Endothelial cell of umbilical vein (primary cell): ENCODE measurements around the gene SGSM1. TPM values are rescaled to one million over a fixed set of nuclear protein-coding genes. Genes with fewer than 3 reads are reported as not detected.

Experiments used
- BruUV-seq: library from RNA; stranded (reverse); fragments of 400-500 nt; replicated peaks from 2 replicates; lab custom pipeline; 2021; lab: Mats Ljungman, UMichigan
- CTCF ChIA-PET: fragments of 300-600, 350-600 bp; sonication (Branson Sonifier 250); formaldehyde crosslinking; loops from one replicate; lab custom pipeline; 2021; ENCODE audit warnings: antibody characterized with exemption, inconsistent platforms; lab: Charles Lee
- POLR2A ChIA-PET: fragments of 300-600, 350-600 bp; sonication (Branson Sonifier 250); formaldehyde crosslinking; loops from one replicate; lab custom pipeline; 2021; ENCODE audit warnings: antibody characterized with exemption, inconsistent platforms; lab: Charles Lee
- DNase-seq: peaks from one replicate; pipeline ENCODE4 v3.0.0-alpha.2; 2011; ENCODE audit warnings: low read depth, low spot score
- FAIRE-seq: peaks from 2 replicates; lab custom pipeline; 2011; peaks lifted over from hg19 to GRCh38; lab: Jason Lieb, UNC
- H2AFZ ChIP-seq: 2 replicates; pipeline ENCODE4 v1.6.0; 2012; ENCODE audit warnings: low read depth, low read length, control low read depth, inconsistent platforms
- H3K27ac ChIP-seq: 2 replicates; pipeline ENCODE4 v1.5.1; 2011; ENCODE audit warnings: low read depth, mild to moderate bottlenecking, control low read depth, low read length, moderate library complexity; ENCODE audit not compliant: insufficient read depth
- H3K27me3 ChIP-seq, 2 experiments: 2 replicates each; pipeline versions ENCODE4 v1.6.0 to v1.6.1; 2011; ENCODE audit warnings: low read length in 2 of 2, mixed read lengths in 1 of 2; ENCODE audit not compliant: control insufficient read depth in 2 of 2, insufficient read depth in 2 of 2
- H3K36me3 ChIP-seq, 2 experiments: 2 replicates in 1 of 2; 3 replicates in 1 of 2; pipeline ENCODE4 v1.5.1; 2011; ENCODE audit warnings: low read length in 2 of 2, mild to moderate bottlenecking in 1 of 2, moderate library complexity in 1 of 2; ENCODE audit not compliant: control insufficient read depth in 2 of 2, insufficient read depth in 2 of 2; ENCODE audit errors: extremely low read depth in 1 of 2
- H3K4me1 ChIP-seq: 3 replicates; pipeline ENCODE4 v1.5.1; 2011; ENCODE audit warnings: mild to moderate bottlenecking, low read length; ENCODE audit not compliant: control insufficient read depth, insufficient read depth; ENCODE audit errors: extremely low read depth
- H3K4me2 ChIP-seq: 2 replicates; pipeline ENCODE4 v1.6.1; 2011; ENCODE audit warnings: low read length, control low read depth, mixed read lengths; ENCODE audit not compliant: insufficient read depth
- H3K4me3 ChIP-seq, 3 experiments: fragments of 200-600 bp in 1 of 3; sonication (generic), shearing (Covaris generic) in 1 of 3; replicated peaks in 1 of 3; 2 replicates each; pipeline ENCODE4 v1.5.1; 2011 to 2016; ENCODE audit warnings: control low read depth in 3 of 3, low read length in 3 of 3, mild to moderate bottlenecking in 2 of 3, inconsistent platforms in 1 of 3, low read depth in 1 of 3, moderate library complexity in 1 of 3; ENCODE audit not compliant: insufficient read depth in 1 of 3
- H3K79me2 ChIP-seq: 2 replicates; pipeline ENCODE4 v1.6.0; 2012; ENCODE audit warnings: low read length, inconsistent platforms; ENCODE audit not compliant: control insufficient read depth, insufficient read depth
- H3K9ac ChIP-seq: replicated peaks from 2 replicates; pipeline ENCODE3; 2011; ENCODE audit warnings: low read length, control low read depth; ENCODE audit not compliant: insufficient read depth; ENCODE audit errors: extremely low read depth
- H3K9me1 ChIP-seq: replicated peaks from 3 replicates; pipeline ENCODE4 v1.6.0; 2011; ENCODE audit warnings: mild to moderate bottlenecking, low read length; ENCODE audit not compliant: control insufficient read depth, insufficient read depth; ENCODE audit errors: extremely low read depth
- H3K9me3 ChIP-seq: replicated peaks from 2 replicates; pipeline ENCODE4 v1.5.1; 2012; ENCODE audit warnings: low read length, inconsistent platforms; ENCODE audit not compliant: control insufficient read depth, insufficient read depth
- H4K20me1 ChIP-seq: replicated peaks from 2 replicates; pipeline ENCODE3; 2011; ENCODE audit warnings: mild to moderate bottlenecking, low read length; ENCODE audit not compliant: control insufficient read depth, insufficient read depth; ENCODE audit errors: extremely low read depth
- EZH2 ChIP-seq: IDR thresholded peaks from 2 replicates; pipeline ENCODE4 v1.6.1; 2012; ENCODE audit warnings: borderline replicate concordance, low read depth, mild to moderate bottlenecking, moderate library complexity, low read length, inconsistent platforms; ENCODE audit not compliant: severe bottlenecking
- FOS ChIP-seq: IDR thresholded peaks from 2 replicates; pipeline ENCODE4 v1.6.1; 2011; ENCODE audit warnings: mild to moderate bottlenecking, low read length, moderate library complexity, borderline replicate concordance; ENCODE audit not compliant: insufficient read depth
- GATA2 ChIP-seq: IDR thresholded peaks from 2 replicates; pipeline ENCODE4 v1.7.0; 2011; ENCODE audit warnings: low read depth, mild to moderate bottlenecking, moderate library complexity, mixed read lengths, low read length; ENCODE audit not compliant: insufficient read length, insufficient read depth
- JUN ChIP-seq: IDR thresholded peaks from 2 replicates; pipeline ENCODE4 v1.6.1; 2011; ENCODE audit warnings: borderline replicate concordance, low read depth; ENCODE audit not compliant: insufficient read length, insufficient read depth
- MAX ChIP-seq: IDR thresholded peaks from 2 replicates; pipeline ENCODE4 v1.6.1; 2011; ENCODE audit not compliant: insufficient read depth, insufficient read length
- MYC ChIP-seq: IDR thresholded peaks from one replicate; pipeline ENCODE4 v1.6.1; 2011; ENCODE audit warnings: mild to moderate bottlenecking, low read depth, low read length
- POLR2A ChIP-seq: IDR thresholded peaks from 2 replicates; pipeline ENCODE4 v1.6.1; 2012; ENCODE audit warnings: low read depth, mild to moderate bottlenecking, control low read depth, low read length
- POLR2AphosphoS5 ChIP-seq: IDR thresholded peaks from 2 replicates; pipeline ENCODE4 v1.6.1; 2012; ENCODE audit warnings: low read depth, mild to moderate bottlenecking, control low read depth, low read length, moderate library complexity; ENCODE audit not compliant: insufficient read depth
- dilution Hi-C: fragments of 300-500 bp; cut with MboI; formaldehyde crosslinking; loops from one replicate; pipeline ENCODE4 v1.15.0; 2019; ENCODE audit warnings: low sequenced_read_pairs; ENCODE audit not compliant: extremely low pct_ligation_motif_present
- intact Hi-C: fragments of 100-400 bp; cut with micrococcal nuclease; formaldehyde crosslinking; loops from one replicate; pipeline ENCODE4 v1.10.0; 2022
- polyA plus RNA-seq, 4 experiments: library from polyadenylated mRNA; depleted of rRNA in 3 of 4; stranded (reverse) in 3 of 4; unstranded in 1 of 4; fragments of >200 nt; gene quantifications; 2 replicates each; pipeline versions ENCODE4 v1.2.1 to v1.2.3, GENCODE V29; 2011 to 2012; ENCODE audit warnings: missing spikeins in 1 of 4
- total RNA-seq: library from RNA; stranded (reverse); gene quantifications from 2 replicates; pipeline ENCODE4 v1.2.3, GENCODE V29; 2021
- TF ChIP-seq, protein P1 (sequence below), 2 donors: IDR thresholded peaks; 1 replicate in 1 of 2; 2 replicates in 1 of 2; pipeline ENCODE4 v1.5.1; 2011; ENCODE audit warnings: low read length in 2 of 2, mild to moderate bottlenecking in 2 of 2, moderate library complexity in 2 of 2, control low read depth in 1 of 2, inconsistent platforms in 1 of 2, low read depth in 1 of 2; ENCODE audit not compliant: insufficient read depth in 1 of 2; ENCODE audit errors: extremely low read depth in 1 of 2

The SGSM1 gene
- total and polyA plus RNA-seq, 2 donors (not counting 3 experiments of a cell fraction or from before 2014, with no cell fraction given): 0.10 to 1.1 TPM

DNA sequence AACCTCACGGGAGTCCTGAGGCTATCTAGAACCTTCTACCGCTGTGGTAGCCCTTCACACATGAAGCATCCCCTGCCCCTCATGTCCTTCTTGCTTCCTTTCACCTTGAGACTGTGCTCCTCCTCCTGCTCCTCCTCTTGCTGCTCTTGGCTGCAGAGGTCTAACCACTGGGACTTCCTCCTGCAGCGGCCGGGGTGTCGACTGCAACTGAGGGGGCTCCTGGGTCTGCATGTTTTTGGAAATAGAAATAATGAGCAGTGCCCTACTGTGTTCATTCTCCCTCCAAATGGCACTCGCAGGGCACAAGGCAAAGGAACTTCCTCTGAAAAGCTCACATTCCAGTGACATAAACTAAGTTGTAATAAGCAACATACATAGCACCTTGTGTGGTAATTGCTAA is 46.2 kb upstream of the SGSM1 start:
- H3K27me3 ChIP-seq: peaks cover 0 to 6% of the 10 kb centered on the region in 2 experiments
- FAIRE-seq (no peak), DNase-seq (no peak)
- no peaks in the 10 kb centered on the region for H4K20me1 ChIP-seq
- H3K9me3 ChIP-seq: no peaks in the 10 kb centered on the region
- no peaks in the 10 kb centered on the region for H3K79me2 ChIP-seq
- peaks cover 25% of the 10 kb centered on the region for H3K4me1 ChIP-seq
- no peak overlapping the region for H2AFZ ChIP-seq
- H3K36me3 ChIP-seq: no peaks in the 10 kb centered on the region
- no TSS peak for BruUV-seq
- intact Hi-C loops: loop anchor here (5.0 kb wide), 1 partner anchor 112 kb away; no protein-coding TSS in a partner anchor
- H3K4me3 ChIP-seq: no peak overlapping the region
- H3K9me1 ChIP-seq: no peaks in the 10 kb centered on the region
- no peak overlapping the region for H3K4me2 ChIP-seq
- POLR2A ChIA-PET: no interaction called here
- H3K9ac ChIP-seq: no peak overlapping the region
- CTCF ChIA-PET: interaction anchor here (0.6 to 6.0 kb wide), 8 partner anchors 10 to 117 kb away, joined by 3 to 73 read pairs (median 6); no protein-coding TSS in a partner anchor
- dilution Hi-C loops: no loop called here
- no peak for TF ChIP-seq POLR2AphosphoS5
- TF ChIP-seq GATA2: no peak
- TF ChIP-seq MYC: no peak
- TF ChIP-seq MAX: no peak
- TF ChIP-seq FOS: no peak
- TF ChIP-seq JUN: no peak
- TF ChIP-seq, protein P1, sequence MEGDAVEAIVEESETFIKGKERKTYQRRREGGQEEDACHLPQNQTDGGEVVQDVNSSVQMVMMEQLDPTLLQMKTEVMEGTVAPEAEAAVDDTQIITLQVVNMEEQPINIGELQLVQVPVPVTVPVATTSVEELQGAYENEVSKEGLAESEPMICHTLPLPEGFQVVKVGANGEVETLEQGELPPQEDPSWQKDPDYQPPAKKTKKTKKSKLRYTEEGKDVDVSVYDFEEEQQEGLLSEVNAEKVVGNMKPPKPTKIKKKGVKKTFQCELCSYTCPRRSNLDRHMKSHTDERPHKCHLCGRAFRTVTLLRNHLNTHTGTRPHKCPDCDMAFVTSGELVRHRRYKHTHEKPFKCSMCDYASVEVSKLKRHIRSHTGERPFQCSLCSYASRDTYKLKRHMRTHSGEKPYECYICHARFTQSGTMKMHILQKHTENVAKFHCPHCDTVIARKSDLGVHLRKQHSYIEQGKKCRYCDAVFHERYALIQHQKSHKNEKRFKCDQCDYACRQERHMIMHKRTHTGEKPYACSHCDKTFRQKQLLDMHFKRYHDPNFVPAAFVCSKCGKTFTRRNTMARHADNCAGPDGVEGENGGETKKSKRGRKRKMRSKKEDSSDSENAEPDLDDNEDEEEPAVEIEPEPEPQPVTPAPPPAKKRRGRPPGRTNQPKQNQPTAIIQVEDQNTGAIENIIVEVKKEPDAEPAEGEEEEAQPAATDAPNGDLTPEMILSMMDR (IDR thresholded peaks at IDR 0.05; ENCODE audit: extremely low read depth in 1 of 2, insufficient read depth in 1 of 2, low read depth in 1 of 2, low read length in 2 of 2): no peak
- TF ChIP-seq EZH2: no peak
- no peak for TF ChIP-seq POLR2A
- no peak overlapping the region for H3K27ac ChIP-seq
